Measurements from ENCODE around the gene SRF.
A peak's percentile ranks its signal among the peaks of the same experiment; 100 is the strongest.

SRF gene

DNA sequence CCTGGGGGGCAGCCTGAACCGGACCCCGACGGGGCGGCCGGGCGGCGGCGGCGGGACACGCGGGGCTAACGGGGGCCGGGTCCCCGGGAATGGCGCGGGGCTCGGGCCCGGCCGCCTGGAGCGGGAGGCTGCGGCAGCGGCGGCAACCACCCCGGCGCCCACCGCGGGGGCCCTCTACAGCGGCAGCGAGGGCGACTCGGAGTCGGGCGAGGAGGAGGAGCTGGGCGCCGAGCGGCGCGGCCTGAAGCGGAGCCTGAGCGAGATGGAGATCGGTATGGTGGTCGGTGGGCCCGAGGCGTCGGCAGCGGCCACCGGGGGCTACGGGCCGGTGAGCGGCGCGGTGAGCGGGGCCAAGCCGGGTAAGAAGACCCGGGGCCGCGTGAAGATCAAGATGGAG lies 636 bp downstream of the SRF start:
- H3K4me3 ChIP-seq (ENCODE audit: low read depth, low read length) = peak overlapping the region; percentile 91
- TF ChIP-seq, protein P1, sequence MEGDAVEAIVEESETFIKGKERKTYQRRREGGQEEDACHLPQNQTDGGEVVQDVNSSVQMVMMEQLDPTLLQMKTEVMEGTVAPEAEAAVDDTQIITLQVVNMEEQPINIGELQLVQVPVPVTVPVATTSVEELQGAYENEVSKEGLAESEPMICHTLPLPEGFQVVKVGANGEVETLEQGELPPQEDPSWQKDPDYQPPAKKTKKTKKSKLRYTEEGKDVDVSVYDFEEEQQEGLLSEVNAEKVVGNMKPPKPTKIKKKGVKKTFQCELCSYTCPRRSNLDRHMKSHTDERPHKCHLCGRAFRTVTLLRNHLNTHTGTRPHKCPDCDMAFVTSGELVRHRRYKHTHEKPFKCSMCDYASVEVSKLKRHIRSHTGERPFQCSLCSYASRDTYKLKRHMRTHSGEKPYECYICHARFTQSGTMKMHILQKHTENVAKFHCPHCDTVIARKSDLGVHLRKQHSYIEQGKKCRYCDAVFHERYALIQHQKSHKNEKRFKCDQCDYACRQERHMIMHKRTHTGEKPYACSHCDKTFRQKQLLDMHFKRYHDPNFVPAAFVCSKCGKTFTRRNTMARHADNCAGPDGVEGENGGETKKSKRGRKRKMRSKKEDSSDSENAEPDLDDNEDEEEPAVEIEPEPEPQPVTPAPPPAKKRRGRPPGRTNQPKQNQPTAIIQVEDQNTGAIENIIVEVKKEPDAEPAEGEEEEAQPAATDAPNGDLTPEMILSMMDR (IDR thresholded peaks at IDR 0.05; ENCODE audit: low read depth, low read length, missing control alignments) = no peak
- no peak for DNase-seq (ENCODE audit: low read depth)

DNA sequence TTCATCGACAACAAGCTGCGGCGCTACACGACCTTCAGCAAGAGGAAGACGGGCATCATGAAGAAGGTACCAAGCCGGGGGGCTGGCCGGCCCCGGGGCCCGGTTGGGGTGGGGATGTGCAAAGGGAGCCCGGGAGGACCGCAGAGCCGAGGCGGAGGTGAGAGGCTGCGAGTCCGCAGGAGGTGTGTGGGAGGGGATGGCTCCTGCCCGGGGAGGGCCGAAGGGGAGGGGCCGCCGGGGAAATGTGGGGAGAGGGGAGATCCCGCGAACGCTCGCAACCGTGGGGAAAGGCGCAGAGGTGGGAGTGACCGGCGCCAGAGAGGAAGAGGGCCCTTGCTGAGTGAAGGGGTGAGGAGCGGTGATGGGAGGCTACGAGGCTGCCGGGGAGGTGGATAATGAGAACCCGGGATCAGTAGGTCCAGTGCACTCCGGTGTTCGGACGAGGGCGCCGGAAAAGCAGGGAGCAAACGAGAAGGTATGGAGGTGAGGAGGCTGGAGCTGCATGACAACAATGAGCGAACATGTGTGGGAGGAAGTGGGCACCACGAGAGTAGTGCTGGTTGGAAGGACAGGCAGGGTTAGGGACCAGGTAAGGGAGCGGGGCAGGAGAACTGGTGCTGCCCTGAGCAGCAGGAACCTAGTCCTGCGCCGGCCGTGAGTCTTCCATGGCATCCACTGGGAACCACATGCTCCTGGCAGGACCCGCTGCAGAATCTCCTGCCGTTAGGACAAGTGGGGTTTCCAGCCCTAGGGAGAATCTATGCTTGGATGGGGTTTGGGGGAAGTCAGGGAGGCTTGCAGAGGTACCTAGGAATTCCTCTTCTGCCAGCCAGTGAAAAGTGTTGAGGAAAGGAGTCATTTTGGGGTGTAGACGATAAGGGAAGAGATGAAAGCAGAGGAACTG lies 1.3 kb downstream of the SRF start:
- peak overlapping the region; percentile 91 for H3K4me3 ChIP-seq (ENCODE audit: low read depth, low read length)
- TF ChIP-seq, protein P1 (IDR thresholded peaks at IDR 0.05; ENCODE audit: low read depth, low read length, missing control alignments) = no peak

DNA sequence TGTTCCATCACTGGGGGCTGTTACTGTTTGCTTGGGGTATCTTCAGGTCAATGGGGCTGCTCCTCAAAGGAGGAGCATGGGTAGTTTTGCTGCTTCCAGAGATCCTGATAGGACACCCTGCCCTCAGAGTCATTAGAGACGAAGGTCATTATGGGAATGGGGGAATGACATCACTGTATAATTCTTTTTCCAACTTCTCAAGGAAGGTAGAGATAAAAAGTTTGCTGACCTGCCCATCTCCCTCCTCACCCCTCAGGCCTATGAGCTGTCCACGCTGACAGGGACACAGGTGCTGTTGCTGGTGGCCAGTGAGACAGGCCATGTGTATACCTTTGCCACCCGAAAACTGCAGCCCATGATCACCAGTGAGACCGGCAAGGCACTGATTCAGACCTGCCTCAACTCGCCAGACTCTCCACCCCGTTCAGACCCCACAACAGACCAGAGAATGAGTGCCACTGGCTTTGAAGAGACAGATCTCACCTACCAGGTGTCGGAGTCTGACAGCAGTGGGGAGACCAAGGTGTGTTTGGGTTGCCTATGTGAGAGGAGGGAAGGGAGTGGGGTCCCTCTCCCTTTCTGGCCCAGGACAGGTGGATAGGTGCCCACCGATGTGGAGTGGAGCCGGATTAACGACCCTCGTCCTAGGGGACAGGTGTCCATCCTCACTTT lies 2.7 kb downstream of the SRF start:
- H3K4me3 ChIP-seq (ENCODE audit: low read depth, low read length) = peak overlapping the region; percentile 91
- no peak for DNase-seq (ENCODE audit: low read depth)
- TF ChIP-seq, protein P1 (IDR thresholded peaks at IDR 0.05; ENCODE audit: low read depth, low read length, missing control alignments) = no peak

More for the DNA sequence above, 1.3 kb downstream of the SRF start:
- no peak for DNase-seq (ENCODE audit: low read depth)

DNA sequence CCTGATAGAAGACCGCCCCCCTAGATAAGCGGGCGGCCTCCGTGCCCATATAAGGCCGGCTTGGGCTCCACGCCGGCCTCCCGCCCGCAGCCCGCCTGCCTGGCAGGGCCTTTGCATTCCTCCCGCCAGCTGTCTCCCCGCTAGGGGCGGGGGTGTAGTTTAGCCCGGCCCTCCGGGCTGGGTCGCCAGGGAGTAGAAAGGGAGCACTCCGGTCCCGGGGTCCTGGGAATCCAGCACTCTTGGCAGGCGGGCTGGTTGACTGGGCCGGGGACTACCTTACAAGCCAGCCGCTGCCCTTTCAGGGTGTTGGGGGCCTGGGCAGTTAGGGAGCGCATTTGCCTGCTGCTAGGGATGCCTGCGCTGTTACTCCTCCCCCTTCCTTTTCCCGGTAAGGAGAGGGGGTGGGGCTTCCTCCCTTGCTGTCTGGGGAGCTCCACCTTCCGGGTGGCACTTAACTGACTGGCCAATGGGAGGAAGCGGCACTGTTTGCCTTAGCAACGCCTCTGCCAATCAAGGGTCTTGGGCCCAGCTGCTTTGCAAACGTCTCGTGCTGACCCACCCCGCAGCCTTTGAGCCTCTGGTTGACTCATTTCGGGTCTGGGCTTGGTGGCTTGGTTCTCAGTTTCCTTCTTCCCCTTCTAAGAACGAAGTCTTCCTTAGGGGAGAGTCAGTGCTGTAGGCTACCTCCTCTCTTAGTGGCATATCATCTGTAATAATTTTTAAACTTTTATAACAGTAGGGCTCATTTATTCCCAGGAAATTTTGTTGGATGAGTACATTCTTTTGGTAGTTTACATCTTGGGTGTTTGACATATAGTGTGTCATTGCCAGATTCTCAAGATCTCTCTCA lies 3.4 kb downstream of the SRF start:
- H3K4me3 ChIP-seq (ENCODE audit: low read depth, low read length) = peak overlapping the region; percentile 91
- DNase-seq (ENCODE audit: low read depth) = peak; percentile 99
- TF ChIP-seq, protein P1 (IDR thresholded peaks at IDR 0.05; ENCODE audit: low read depth, low read length, missing control alignments) = peak; percentile 6

DNA sequence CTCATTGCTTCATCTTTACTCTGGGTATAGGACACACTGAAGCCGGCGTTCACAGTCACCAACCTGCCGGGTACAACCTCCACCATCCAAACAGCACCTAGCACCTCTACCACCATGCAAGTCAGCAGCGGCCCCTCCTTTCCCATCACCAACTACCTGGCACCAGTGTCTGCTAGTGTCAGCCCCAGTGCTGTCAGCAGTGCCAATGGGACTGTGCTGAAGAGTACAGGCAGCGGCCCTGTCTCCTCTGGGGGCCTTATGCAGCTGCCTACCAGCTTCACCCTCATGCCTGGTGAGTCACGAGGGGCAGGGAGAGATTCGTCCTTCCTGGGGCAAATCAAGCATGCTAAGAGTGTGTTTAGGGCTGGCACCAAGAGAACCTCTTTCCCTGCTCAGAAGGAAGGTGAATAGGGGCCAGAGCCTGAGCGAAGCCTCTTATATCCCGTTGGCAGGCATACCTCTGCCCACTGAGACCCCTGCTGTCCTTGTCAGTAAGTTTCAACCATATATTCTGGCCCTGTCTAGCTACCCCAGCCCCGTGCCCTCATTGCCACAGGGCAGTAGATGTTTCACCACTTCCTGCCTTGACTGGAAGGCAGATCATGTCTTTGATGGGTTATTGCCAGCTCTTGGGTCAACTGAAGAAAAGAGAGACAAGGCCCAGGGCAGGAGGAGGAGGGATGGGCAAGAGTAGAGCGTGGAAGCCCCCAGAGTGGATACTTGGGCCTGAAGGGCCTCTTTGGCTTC lies 4.8 kb downstream of the SRF start:
- no peak overlapping the region for H3K4me3 ChIP-seq (ENCODE audit: low read depth, low read length)
- TF ChIP-seq, protein P1 (IDR thresholded peaks at IDR 0.05; ENCODE audit: low read depth, low read length, missing control alignments) = no peak
- no peak for DNase-seq (ENCODE audit: low read depth)

DNA sequence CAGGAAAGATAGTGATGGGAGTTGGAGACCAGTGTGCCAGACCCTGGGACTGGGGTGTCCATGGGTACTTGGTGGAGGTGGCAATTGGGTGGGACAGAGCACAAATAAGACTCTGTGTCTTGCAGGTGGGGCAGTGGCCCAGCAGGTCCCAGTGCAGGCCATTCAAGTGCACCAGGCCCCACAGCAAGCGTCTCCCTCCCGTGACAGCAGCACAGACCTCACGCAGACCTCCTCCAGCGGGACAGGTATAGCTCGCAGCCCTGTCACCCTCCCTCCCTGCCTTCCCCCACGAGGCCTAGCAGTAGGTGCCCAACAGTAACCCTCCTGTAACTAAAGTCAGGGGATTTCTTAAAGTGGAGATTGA lies 5.3 kb downstream of the SRF start:
- TF ChIP-seq, protein P1 (IDR thresholded peaks at IDR 0.05; ENCODE audit: low read depth, low read length, missing control alignments) = no peak
- no peak overlapping the region for H3K4me3 ChIP-seq (ENCODE audit: low read depth, low read length)
- no peak for DNase-seq (ENCODE audit: low read depth)
